ENCODE measurements around the gene CLEC2A.

CLEC2A gene

GRCh38 chr12:9936591-9936990 is 4.4 kb upstream of the CLEC2A start:
- Histone ChIP-seq H3K4me1 (ENCODE audit: control insufficient read depth, insufficient read depth, low read length, unreplicated experiment) (no peaks in the 10 kb centered on the region), H3K27me3 (ENCODE audit: insufficient read depth, low read length) (peaks cover 33% of the 10 kb centered on the region), H3K27ac (ENCODE audit: low read depth, low read length) (no peak overlapping the region), H3K4me3 (ENCODE audit: low read depth, low read length) (no peak overlapping the region), H2AFZ (ENCODE audit: low read length, unreplicated experiment) (no peak overlapping the region), H3K79me2 (ENCODE audit: control insufficient read depth, insufficient read depth, low read length, unreplicated experiment) (no peaks in the 10 kb centered on the region), H3K36me3 (ENCODE audit: insufficient read depth, low read length) (no peaks in the 10 kb centered on the region)

GRCh38 chr12:9935026-9935425 is 2.9 kb upstream of the CLEC2A start:
- H3K4me1 ChIP-seq (ENCODE audit: control insufficient read depth, insufficient read depth, low read length, unreplicated experiment), result no peaks in the 10 kb centered on the region
- no peak overlapping the region for H3K4me3 ChIP-seq (ENCODE audit: low read depth, low read length)
- H3K27me3 ChIP-seq (ENCODE audit: insufficient read depth, low read length), result peaks cover 25% of the 10 kb centered on the region; the same call in 1 of the 2 replicates
- H2AFZ ChIP-seq (ENCODE audit: low read length, unreplicated experiment), result no peak overlapping the region
- no peaks in the 10 kb centered on the region for H3K79me2 ChIP-seq (ENCODE audit: control insufficient read depth, insufficient read depth, low read length, unreplicated experiment)
- no peak overlapping the region for H3K27ac ChIP-seq (ENCODE audit: low read depth, low read length)
- no peaks in the 10 kb centered on the region for H3K36me3 ChIP-seq (ENCODE audit: insufficient read depth, low read length)

- Histone ChIP-seq H3K4me3 (ENCODE audit: low read depth, low read length) (no peak overlapping the region), H2AFZ (ENCODE audit: low read length, unreplicated experiment) (no peak overlapping the region), H3K79me2 (ENCODE audit: control insufficient read depth, insufficient read depth, low read length, unreplicated experiment) (no peaks in the 10 kb centered on the region), H3K27ac (ENCODE audit: low read depth, low read length) (no peak overlapping the region), H3K36me3 (ENCODE audit: insufficient read depth, low read length) (no peaks in the 10 kb centered on the region), H3K27me3 (ENCODE audit: insufficient read depth, low read length) (peaks cover 17% of the 10 kb centered on the region; the same call in 1 of the 2 replicates), H3K4me1 (ENCODE audit: control insufficient read depth, insufficient read depth, low read length, unreplicated experiment) (no peaks in the 10 kb centered on the region)
These were observed 1.8 kb upstream of the CLEC2A start for GRCh38 chr12:9933958-9934357.

- Histone ChIP-seq H3K79me2 (ENCODE audit: control insufficient read depth, insufficient read depth, low read length, unreplicated experiment) (no peaks in the 10 kb centered on the region), H3K36me3 (ENCODE audit: insufficient read depth, low read length) (no peaks in the 10 kb centered on the region), H3K27ac (ENCODE audit: low read depth, low read length) (no peak overlapping the region), H2AFZ (ENCODE audit: low read length, unreplicated experiment) (no peak overlapping the region), H3K4me1 (ENCODE audit: control insufficient read depth, insufficient read depth, low read length, unreplicated experiment) (no peaks in the 10 kb centered on the region), H3K27me3 (ENCODE audit: insufficient read depth, low read length) (peaks cover 17% of the 10 kb centered on the region; the same call in 1 of the 2 replicates), H3K4me3 (ENCODE audit: low read depth, low read length) (no peak overlapping the region)
These were observed 925 bp downstream of the CLEC2A start for GRCh38 chr12:9931245-9931644.

GRCh38 chr12:9928607-9929006 is 3.6 kb downstream of the CLEC2A start:
- no peaks in the 10 kb centered on the region for H3K79me2 ChIP-seq (ENCODE audit: control insufficient read depth, insufficient read depth, low read length, unreplicated experiment)
- peaks cover 17% of the 10 kb centered on the region; the same call in 1 of the 2 replicates for H3K27me3 ChIP-seq (ENCODE audit: insufficient read depth, low read length)
- H3K4me3 ChIP-seq (ENCODE audit: low read depth, low read length), result no peak overlapping the region
- H2AFZ ChIP-seq (ENCODE audit: low read length, unreplicated experiment), result no peak overlapping the region
- no peaks in the 10 kb centered on the region for H3K36me3 ChIP-seq (ENCODE audit: insufficient read depth, low read length)
- H3K4me1 ChIP-seq (ENCODE audit: control insufficient read depth, insufficient read depth, low read length, unreplicated experiment), result no peaks in the 10 kb centered on the region
- no peak overlapping the region for H3K27ac ChIP-seq (ENCODE audit: low read depth, low read length)

GRCh38 chr12:9926876-9927275 is 5.3 kb downstream of the CLEC2A start:
- H3K4me3 ChIP-seq (ENCODE audit: low read depth, low read length), result no peak overlapping the region
- no peaks in the 10 kb centered on the region for H3K79me2 ChIP-seq (ENCODE audit: control insufficient read depth, insufficient read depth, low read length, unreplicated experiment)
- H3K27ac ChIP-seq (ENCODE audit: low read depth, low read length), result no peak overlapping the region
- H3K4me1 ChIP-seq (ENCODE audit: control insufficient read depth, insufficient read depth, low read length, unreplicated experiment), result no peaks in the 10 kb centered on the region
- peaks cover 10% of the 10 kb centered on the region; the same call in 1 of the 2 replicates for H3K27me3 ChIP-seq (ENCODE audit: insufficient read depth, low read length)
- H3K36me3 ChIP-seq (ENCODE audit: insufficient read depth, low read length), result no peaks in the 10 kb centered on the region
- H2AFZ ChIP-seq (ENCODE audit: low read length, unreplicated experiment), result no peak overlapping the region

GRCh38 chr12:9925705-9926393 is 6.3 kb downstream of the CLEC2A start:
- Histone ChIP-seq H3K27me3 (ENCODE audit: insufficient read depth, low read length) (no peaks in the 10 kb centered on the region), H3K27ac (ENCODE audit: low read depth, low read length) (no peak overlapping the region), H3K4me1 (ENCODE audit: control insufficient read depth, insufficient read depth, low read length, unreplicated experiment) (no peaks in the 10 kb centered on the region), H3K4me3 (ENCODE audit: low read depth, low read length) (peak overlapping the region; percentile 56), H2AFZ (ENCODE audit: low read length, unreplicated experiment) (peak overlapping the region; percentile 63), H3K79me2 (ENCODE audit: control insufficient read depth, insufficient read depth, low read length, unreplicated experiment) (no peaks in the 10 kb centered on the region), H3K36me3 (ENCODE audit: insufficient read depth, low read length) (no peaks in the 10 kb centered on the region)

GRCh38 chr12:9922429-9922828 is 9.7 kb downstream of the CLEC2A start:
- no peak overlapping the region for H2AFZ ChIP-seq (ENCODE audit: low read length, unreplicated experiment)
- H3K4me3 ChIP-seq (ENCODE audit: low read depth, low read length), result no peak overlapping the region
- no peaks in the 10 kb centered on the region for H3K36me3 ChIP-seq (ENCODE audit: insufficient read depth, low read length)

GRCh38 chr12:9920451-9920850 is 11.7 kb downstream of the CLEC2A start:
- Histone ChIP-seq H3K79me2 (ENCODE audit: control insufficient read depth, insufficient read depth, low read length, unreplicated experiment) (no peaks in the 10 kb centered on the region), H2AFZ (ENCODE audit: low read length, unreplicated experiment) (no peak overlapping the region), H3K4me3 (ENCODE audit: low read depth, low read length) (no peak overlapping the region), H3K36me3 (ENCODE audit: insufficient read depth, low read length) (no peaks in the 10 kb centered on the region), H3K4me1 (ENCODE audit: control insufficient read depth, insufficient read depth, low read length, unreplicated experiment) (no peaks in the 10 kb centered on the region), H3K27ac (ENCODE audit: low read depth, low read length) (no peak overlapping the region), H3K27me3 (ENCODE audit: insufficient read depth, low read length) (peaks cover 24% of the 10 kb centered on the region)

More at GRCh38 chr12:9922429-9922828, 9.7 kb downstream of the CLEC2A start:
- H3K27ac ChIP-seq (ENCODE audit: low read depth, low read length), result no peak overlapping the region
- H3K4me1 ChIP-seq (ENCODE audit: control insufficient read depth, insufficient read depth, low read length, unreplicated experiment), result no peaks in the 10 kb centered on the region
- H3K79me2 ChIP-seq (ENCODE audit: control insufficient read depth, insufficient read depth, low read length, unreplicated experiment), result no peaks in the 10 kb centered on the region
- peaks cover 20% of the 10 kb centered on the region for H3K27me3 ChIP-seq (ENCODE audit: insufficient read depth, low read length)

GRCh38 chr12:9919443-9919842 is 12.7 kb downstream of the CLEC2A start:
- no peak overlapping the region for H3K4me3 ChIP-seq (ENCODE audit: low read depth, low read length)
- H3K79me2 ChIP-seq (ENCODE audit: control insufficient read depth, insufficient read depth, low read length, unreplicated experiment), result no peaks in the 10 kb centered on the region
- H3K27ac ChIP-seq (ENCODE audit: low read depth, low read length), result no peak overlapping the region
- no peaks in the 10 kb centered on the region for H3K4me1 ChIP-seq (ENCODE audit: control insufficient read depth, insufficient read depth, low read length, unreplicated experiment)
- H3K36me3 ChIP-seq (ENCODE audit: insufficient read depth, low read length), result no peaks in the 10 kb centered on the region
- H3K27me3 ChIP-seq (ENCODE audit: insufficient read depth, low read length), result peaks cover 24% of the 10 kb centered on the region
- no peak overlapping the region for H2AFZ ChIP-seq (ENCODE audit: low read length, unreplicated experiment)

GRCh38 chr12:9911708-9912107 is 20.5 kb downstream of the CLEC2A start:
- Histone ChIP-seq H3K4me3 (ENCODE audit: low read depth, low read length) (no peak overlapping the region), H3K27me3 (ENCODE audit: insufficient read depth, low read length) (peaks cover 9% of the 10 kb centered on the region; the same call in 1 of the 2 replicates), H3K27ac (ENCODE audit: low read depth, low read length) (no peak overlapping the region), H3K79me2 (ENCODE audit: control insufficient read depth, insufficient read depth, low read length, unreplicated experiment) (no peaks in the 10 kb centered on the region), H3K36me3 (ENCODE audit: insufficient read depth, low read length) (no peaks in the 10 kb centered on the region), H3K4me1 (ENCODE audit: control insufficient read depth, insufficient read depth, low read length, unreplicated experiment) (no peaks in the 10 kb centered on the region), H2AFZ (ENCODE audit: low read length, unreplicated experiment) (no peak overlapping the region)

All from ACC112 (cell line).